A549 (cell line): ENCODE measurements around the gene SH3BP5L.

Experiments used
- BHLHE40 ChIP-seq: IDR thresholded peaks from 2 replicates; pipeline ENCODE4 v1.6.1; 2012; ENCODE audit warnings: low read depth, low read length, inconsistent platforms
- HES2 ChIP-seq: fragments of >200 bp; sonication (Bioruptor Twin); formaldehyde crosslinking; IDR thresholded peaks from 2 replicates; pipeline ENCODE4 v1.6.1; 2016
- HMGXB4 ChIP-seq: fragments of 250-450 bp; sonication (Bioruptor Pico); IDR thresholded peaks from 2 replicates; pipeline ENCODE4 v1.5.0; 2021; ENCODE audit warnings: mild to moderate bottlenecking, moderate library complexity, borderline replicate concordance
- POLR2A ChIP-seq: IDR thresholded peaks from 2 replicates; pipeline ENCODE4 v1.6.1; 2012; ENCODE audit warnings: mild to moderate bottlenecking, low read length
- USF2 ChIP-seq: fragments of 450-650 bp; IDR thresholded peaks from 2 replicates; pipeline ENCODE4 v1.6.1; 2014; ENCODE audit warnings: antibody characterized with exemption
- TF ChIP-seq, protein P1 (sequence below): fragments of >200 bp; sonication (Bioruptor Twin); formaldehyde crosslinking; IDR thresholded peaks from 3 replicates; pipeline ENCODE4 v1.5.1; 2016

DNA sequence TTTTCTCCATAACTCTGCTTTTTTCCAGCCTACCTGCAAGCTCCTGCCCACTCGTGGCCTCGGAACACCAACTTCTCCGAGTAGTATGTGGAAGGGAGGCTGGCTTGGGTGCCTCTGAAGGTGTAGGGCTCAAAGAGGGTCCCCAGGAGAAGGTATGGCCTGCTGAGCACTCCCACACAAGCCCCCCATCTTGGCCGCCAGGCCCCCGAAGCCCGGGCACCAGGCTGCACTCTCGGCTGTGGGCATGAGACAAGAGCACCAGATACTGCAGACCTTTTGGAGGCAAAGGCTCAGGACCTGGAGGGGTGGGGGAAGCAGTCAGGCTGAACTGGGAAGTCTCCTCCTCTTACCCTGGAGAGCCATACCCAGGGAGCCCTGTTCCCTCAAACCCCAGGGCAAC is 31.5 kb upstream of the SH3BP5L start:
- TF ChIP-seq HMGXB4 (no peak), POLR2A (no peak), HES2 (no peak), BHLHE40 (no peak), USF2 (no peak)
- TF ChIP-seq, protein P1, sequence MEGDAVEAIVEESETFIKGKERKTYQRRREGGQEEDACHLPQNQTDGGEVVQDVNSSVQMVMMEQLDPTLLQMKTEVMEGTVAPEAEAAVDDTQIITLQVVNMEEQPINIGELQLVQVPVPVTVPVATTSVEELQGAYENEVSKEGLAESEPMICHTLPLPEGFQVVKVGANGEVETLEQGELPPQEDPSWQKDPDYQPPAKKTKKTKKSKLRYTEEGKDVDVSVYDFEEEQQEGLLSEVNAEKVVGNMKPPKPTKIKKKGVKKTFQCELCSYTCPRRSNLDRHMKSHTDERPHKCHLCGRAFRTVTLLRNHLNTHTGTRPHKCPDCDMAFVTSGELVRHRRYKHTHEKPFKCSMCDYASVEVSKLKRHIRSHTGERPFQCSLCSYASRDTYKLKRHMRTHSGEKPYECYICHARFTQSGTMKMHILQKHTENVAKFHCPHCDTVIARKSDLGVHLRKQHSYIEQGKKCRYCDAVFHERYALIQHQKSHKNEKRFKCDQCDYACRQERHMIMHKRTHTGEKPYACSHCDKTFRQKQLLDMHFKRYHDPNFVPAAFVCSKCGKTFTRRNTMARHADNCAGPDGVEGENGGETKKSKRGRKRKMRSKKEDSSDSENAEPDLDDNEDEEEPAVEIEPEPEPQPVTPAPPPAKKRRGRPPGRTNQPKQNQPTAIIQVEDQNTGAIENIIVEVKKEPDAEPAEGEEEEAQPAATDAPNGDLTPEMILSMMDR, result no peak
